Kidney glomerular epithelial cell (primary cell): ENCODE measurements around the gene PTDSS2.
"Not testable (repeated sequence)": the region's sequence is repeated elsewhere in the genome, so short reads cannot be mapped to it uniquely, and the experiment has no call there.

Experiments used
- DNase-seq: peaks from one replicate; lab custom pipeline; 2025; lab: John Stamatoyannopoulos, UW

PTDSS2 gene

GRCh38 chr11:449889-450808 is at the start of gene PTDSS2:
PTDSS2 (plus strand) TSS chr11:450279; CDS start chr11:450456, 177 bp downstream.
- DNase-seq: peak; percentile 90

- DNase-seq: not testable (repeated sequence)
Observed at GRCh38 chr11:401196-401595, 48.9 kb upstream of the PTDSS2 start.

DNA sequence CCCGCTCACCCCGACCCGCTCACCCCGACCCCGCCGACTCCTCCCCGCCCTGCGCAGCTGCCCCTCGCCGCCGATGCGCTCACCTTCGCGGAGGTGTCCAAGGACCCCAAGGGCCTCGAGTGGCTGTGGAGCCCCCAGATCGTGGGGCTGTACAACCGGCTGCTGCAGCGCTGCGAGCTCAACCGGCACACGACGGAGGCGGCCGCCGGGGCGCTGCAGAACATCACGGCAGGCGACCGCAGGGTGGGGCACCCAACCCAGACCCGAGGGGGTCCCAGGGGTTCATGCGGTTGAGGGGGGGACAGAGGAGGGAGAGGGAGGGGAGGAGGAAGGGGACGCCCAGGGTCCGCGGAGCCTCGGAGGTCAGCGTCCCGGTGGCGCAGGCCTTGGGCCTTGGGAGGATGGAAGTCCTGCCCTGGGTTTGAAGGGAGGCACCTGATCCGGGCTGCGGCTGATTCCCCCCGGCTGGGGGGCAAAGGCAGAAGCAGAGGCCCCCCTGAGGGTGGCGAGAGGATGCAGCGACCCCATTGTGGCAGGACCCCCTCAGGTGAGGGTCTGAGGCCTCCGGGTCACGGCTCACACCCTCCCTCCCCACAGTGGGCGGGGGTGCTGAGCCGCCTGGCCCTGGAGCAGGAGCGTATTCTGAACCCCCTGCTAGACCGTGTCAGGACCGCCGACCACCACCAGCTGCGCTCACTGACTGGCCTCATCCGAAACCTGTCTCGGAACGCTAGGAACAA is 46.9 kb upstream of the PTDSS2 start:
- DNase-seq: no peak

- no peak for DNase-seq
Observed at GRCh38 chr11:403761-404431, 46.2 kb upstream of the PTDSS2 start.

- DNase-seq: no peak
Observed at GRCh38 chr11:404551-405264, 45.4 kb upstream of the PTDSS2 start.

DNA sequence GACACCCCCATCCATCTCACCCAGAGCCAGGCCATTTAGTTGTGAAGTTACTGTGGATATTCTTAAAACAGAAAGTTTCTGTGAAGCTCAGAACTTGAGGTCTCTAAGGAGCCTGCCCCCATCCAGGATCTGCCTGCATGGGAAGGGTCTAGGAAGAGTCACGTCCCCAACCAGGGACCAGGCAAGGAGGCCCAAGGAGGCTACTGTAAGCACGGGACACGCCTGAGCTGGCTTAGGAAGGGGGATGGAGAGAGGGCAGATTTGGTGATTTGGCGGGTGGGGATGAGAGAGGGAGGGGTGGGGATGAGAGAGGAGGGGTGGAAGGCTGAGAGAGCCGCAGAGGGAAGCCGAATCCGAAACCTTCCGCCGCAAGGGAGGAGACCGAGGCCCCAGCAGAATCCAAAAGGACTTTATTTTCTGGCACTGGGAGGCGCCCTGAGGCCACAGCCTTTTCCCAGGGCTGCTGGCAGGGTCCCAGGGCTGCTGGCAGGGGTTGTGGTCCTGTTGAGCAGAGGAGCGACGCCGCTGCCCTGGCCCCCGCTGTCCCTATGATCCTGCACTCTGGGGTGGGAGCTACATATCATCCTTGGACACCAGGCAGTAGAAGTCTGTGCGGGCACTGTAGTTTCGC is 44.6 kb upstream of the PTDSS2 start:
- DNase-seq: no peak

DNA sequence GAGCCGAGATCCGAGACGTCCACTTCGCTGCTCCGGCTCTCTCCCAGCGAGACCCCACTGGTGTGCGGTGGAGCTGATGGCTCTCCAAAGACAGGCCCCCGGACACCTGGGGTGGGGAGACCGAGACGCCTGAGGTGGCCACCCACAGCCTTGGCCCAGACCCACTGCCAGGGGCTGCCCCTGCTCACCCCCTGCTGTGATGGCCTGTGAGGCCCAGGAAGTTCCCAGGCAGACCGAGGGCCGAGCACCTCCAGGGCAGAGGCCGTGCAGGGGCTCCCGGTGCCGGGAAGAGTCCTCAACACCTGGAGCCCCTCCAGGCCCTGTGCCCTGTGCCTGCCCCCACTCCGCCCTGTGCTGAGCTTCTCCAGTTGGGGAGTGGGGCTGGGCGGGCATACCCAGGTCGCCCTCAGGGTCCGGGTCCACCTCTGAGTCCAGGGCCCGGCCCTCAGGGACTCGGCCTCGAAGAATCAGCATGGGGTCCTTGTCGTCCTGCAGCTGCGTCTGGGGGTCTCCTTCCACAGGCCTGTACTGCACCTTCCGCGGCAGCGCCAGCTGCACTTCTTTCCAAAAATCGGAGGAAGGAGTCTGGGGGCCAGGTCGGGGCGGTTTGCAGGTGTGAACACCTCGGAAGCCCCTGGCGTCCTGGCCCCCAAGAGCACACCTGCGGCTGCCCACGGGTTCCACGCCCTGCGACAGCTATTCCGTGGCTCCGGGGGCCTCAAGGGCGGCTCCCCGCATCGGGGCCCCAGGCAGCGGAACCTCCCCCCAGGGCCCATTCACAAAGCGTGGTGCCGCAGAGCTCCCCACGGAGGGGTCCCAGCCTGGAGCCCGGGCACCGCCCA is 43.9 kb upstream of the PTDSS2 start:
- no peak for DNase-seq

DNA sequence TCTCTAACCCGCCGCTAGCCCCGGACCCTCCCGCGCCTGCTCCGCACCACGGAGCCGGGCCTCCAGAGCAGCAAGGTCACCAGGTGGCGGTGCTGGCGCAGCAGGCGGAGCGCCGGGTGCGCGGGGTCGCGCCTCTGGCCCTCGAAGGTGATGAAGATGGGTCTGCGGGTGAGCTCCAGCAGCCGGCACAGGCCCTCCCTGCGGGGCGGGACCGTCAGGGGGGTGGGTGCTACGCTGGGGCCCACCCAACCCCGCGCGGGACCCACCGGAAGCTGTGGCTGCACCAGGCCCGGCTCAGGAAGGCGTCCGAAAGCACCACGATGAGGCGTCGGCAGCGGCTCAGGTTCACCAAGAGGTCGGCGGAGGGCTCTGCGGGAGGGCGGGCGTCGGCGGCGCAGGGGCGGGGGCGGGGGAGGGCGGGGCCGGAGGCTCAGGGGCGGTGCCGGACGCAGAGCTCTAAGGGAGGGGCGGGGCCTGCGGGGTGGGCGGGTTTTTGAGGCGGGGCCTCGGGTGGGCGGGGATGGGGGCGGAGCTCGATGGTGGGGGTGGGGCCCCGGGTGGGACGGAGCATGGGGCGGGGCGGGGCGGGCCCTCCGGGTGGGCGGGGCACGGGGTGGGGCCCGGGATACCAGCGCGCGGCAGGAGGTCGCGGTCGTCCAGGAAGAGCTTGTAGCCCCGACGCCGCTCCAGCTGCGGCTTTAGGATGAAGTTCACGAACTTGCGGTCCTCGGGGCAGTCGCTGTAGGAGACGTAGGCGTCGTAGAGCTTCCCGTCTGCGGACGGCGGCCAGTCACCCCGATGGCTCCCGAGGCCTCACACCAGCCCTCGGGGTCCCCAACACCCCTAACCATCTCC is 43.1 kb upstream of the PTDSS2 start:
- DNase-seq: no peak

DNA sequence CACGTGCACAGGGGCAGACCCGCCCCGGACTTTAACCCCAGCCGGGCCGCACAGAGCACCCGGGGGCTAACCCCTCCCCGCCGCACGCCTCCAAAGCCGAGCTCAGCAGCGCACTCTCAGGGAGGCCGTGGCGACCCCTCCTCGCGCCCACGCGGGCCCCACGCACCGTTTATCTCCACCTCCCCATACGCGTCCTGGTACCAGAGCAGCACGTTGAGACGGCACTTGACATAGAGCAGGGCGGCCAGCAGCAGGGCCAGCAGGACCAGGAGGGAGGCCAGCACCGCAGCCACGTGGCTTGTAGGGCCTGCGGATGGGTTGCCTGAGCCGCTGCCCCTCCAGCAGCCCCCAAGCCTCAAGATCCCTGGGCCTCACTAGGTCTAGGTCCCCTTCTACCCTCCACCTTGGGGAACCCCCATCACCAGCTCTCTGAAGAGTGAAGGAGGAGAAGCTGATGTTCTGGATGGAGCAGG is 42.4 kb upstream of the PTDSS2 start:
- DNase-seq: no peak

GRCh38 chr11:408154-409007 is 41.7 kb upstream of the PTDSS2 start:
- no peak for DNase-seq

GRCh38 chr11:409008-409599 is 41.0 kb upstream of the PTDSS2 start:
- DNase-seq: no peak

GRCh38 chr11:409600-410483 is 40.2 kb upstream of the PTDSS2 start:
- no peak for DNase-seq

DNA sequence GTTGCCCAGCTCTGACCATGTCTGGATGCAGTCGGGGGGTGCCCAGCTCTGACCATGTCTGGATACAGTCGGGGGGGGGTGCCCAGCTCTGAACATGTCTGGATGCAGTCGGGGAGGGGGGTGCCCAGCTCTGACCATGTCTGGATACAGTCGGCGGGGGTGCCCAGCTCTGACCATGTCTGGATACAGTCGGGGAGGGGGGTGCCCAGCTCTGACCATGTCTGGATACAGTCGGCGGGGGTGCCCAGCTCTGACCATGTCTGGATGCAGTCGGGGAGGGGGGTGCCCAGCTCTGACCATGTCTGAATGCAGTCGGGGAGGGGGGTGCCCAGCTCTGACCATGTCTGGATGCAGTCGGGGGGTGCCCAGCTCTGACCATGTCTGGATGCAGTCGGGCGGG is 39.4 kb upstream of the PTDSS2 start:
- DNase-seq: not testable (repeated sequence)

- not testable (repeated sequence) for DNase-seq
Observed at GRCh38 chr11:411520-411919, 38.6 kb upstream of the PTDSS2 start.

DNA sequence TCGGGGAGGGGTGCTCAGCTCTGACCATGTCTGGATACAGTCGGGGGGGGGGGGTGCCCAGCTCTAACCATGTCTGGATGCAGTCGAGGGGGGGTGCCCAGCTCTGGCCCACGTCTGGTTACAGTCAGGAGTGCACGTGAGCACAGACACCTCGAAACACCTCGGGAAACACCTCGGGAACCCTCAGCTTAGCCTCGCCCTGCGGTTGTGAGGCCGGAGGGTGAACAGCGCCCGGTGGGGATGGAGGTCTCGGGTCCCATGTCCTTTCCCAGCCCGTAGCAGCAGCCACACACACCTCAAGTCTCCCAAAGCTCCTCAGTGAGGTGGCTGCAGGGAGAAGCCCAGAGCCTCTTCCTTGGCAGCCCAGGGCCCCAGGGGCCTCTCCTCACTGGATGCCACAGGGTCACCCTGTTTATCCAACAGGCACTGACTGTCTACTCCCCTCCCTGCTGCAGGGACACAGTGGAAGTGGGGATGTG is 37.4 kb upstream of the PTDSS2 start:
- no peak for DNase-seq

DNA sequence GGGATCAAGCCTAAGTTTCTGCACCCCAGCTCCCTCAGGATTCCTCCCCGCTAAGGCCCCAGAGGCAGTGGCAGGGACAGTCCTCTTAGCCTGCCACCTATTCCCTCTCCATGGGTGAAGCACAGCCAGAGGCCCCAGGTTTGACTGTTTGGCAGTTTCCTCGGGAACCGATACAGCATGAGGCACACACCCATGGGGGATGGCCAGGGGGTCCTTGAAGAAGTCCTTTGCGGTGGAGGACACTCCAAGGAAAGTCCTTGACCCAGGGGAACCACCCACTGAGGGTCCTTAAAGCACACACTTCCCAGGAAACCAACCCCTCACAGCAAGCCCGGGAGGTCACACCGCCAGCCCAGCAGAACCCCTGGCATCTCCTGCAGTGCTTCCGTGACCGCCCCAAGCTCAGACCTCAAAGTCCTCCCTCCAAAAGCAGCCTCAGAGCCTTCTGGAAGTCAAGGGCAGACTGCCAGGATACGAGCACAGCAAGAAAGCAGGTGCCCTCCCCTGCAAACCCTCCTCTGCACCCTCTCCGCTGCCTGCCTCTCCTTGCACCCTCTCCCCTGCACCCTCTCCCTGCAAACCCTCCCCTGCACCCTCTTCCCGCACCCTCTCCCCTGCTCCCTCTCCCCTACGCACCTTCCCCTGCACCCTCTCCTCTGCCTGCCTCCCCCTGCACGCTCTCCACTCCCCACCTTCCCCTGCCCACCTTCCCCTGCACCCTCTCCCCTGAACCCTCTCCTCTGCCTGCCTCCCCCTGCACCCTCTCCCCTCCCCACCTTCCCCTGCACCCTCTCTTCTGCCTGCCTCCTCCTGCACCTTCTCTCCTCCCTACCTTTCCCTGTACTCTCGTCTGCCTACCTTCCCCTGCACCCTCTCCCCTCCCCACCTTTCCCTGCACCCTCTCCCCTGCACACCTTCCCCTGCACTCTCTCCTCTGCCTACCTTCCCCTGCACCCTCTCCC is 36.7 kb upstream of the PTDSS2 start:
- DNase-seq: no peak
